Ascending aorta (tissue), 2 donors: ENCODE measurements around the gene PTCSC3. TPM values are rescaled to one million over a fixed set of nuclear protein-coding genes. Genes with fewer than 3 reads are reported as not detected.
A peak's percentile ranks its signal among the peaks of the same experiment; 100 is the strongest.

Experiments used
- DNase-seq, 2 donors: peaks; one replicate each; pipeline ENCODE4 v3.0.0-alpha.2; 2019; ENCODE audit warnings: low spot score in 2 of 2
- H3K27ac ChIP-seq, 2 donors: fragments of 200-600 bp; sonication (generic); one replicate each; pipeline ENCODE4 v1.5.1; 2016 to 2017; ENCODE audit warnings: mild to moderate bottlenecking in 1 of 2
- H3K27me3 ChIP-seq: fragments of 200-600 bp; sonication (generic); one replicate; pipeline ENCODE4 v1.5.1; 2017
- H3K36me3 ChIP-seq, 2 donors: fragments of 200-600 bp; sonication (generic); one replicate each; pipeline ENCODE4 v1.5.1; 2016
- H3K4me1 ChIP-seq, 2 donors: fragments of 200-600 bp; sonication (generic); one replicate each; pipeline ENCODE4 v1.5.1; 2016 to 2017; ENCODE audit warnings: mild to moderate bottlenecking in 1 of 2
- H3K4me3 ChIP-seq, 2 donors: fragments of 200-600 bp; sonication (generic); one replicate each; pipeline ENCODE4 v1.5.1; 2016 to 2017; ENCODE audit warnings: mild to moderate bottlenecking in 1 of 2
- H3K9me3 ChIP-seq, 2 donors: fragments of 200-600 bp; sonication (generic); one replicate each; pipeline ENCODE4 v1.5.1; 2016
- CTCF ChIP-seq, 3 experiments: fragments of 200-600 bp in 2 of 3; fragments of 450-650 bp in 1 of 3; sonication (generic) in 2 of 3; IDR thresholded peaks; one replicate each; pipeline ENCODE4 v1.5.1; 2016 to 2019; ENCODE audit warnings: antibody characterized with exemption in 3 of 3, mild to moderate bottlenecking in 1 of 3, moderate library complexity in 1 of 3
- intact Hi-C: fragments of 100-400 bp; cut with DNase I; formaldehyde crosslinking; loops from one replicate; pipeline ENCODE4 v1.15.1; 2023
- total RNA-seq: library from RNA; depleted of rRNA; stranded (reverse); fragments of >200 nt; gene quantifications from one replicate; pipeline ENCODE4 v1.1.0, GENCODE V29; 2016

The PTCSC3 gene
- total RNA-seq, 1 donor from 2014 or later: not detected

GRCh38 chr14:36212577-36212976 lies 36.1 kb upstream of the PTCSC3 start:
- DNase-seq: no peak
- no peak for TF ChIP-seq CTCF (IDR thresholded peaks at IDR 0.05)
- intact Hi-C loops: no loop called here
- Histone ChIP-seq H3K4me3 (no peak overlapping the region), H3K9me3 (no peaks in the 10 kb centered on the region), H3K4me1 (no peaks in the 10 kb centered on the region), H3K27me3 (no peaks in the 10 kb centered on the region), H3K27ac (no peak overlapping the region), H3K36me3 (no peaks in the 10 kb centered on the region)

GRCh38 chr14:36208690-36209278 lies 32.3 kb upstream of the PTCSC3 start:
- H3K9me3 ChIP-seq: no peaks in the 10 kb centered on the region
- intact Hi-C loops: no loop called here
- no peak for DNase-seq
- H3K27me3 ChIP-seq: no peaks in the 10 kb centered on the region
- no peak overlapping the region for H3K27ac ChIP-seq
- H3K4me3 ChIP-seq: no peak overlapping the region
- no peaks in the 10 kb centered on the region for H3K36me3 ChIP-seq
- no peaks in the 10 kb centered on the region for H3K4me1 ChIP-seq
- TF ChIP-seq CTCF (IDR thresholded peaks at IDR 0.05): no peak

GRCh38 chr14:36207500-36207899 lies 31.0 kb upstream of the PTCSC3 start:
- Histone ChIP-seq H3K4me1 (no peaks in the 10 kb centered on the region), H3K27ac (no peak overlapping the region)
- intact Hi-C loops: no loop called here

GRCh38 chr14:36204461-36205073 lies 28.0 kb upstream of the PTCSC3 start:
- no peaks in the 10 kb centered on the region for H3K36me3 ChIP-seq
- no peak for DNase-seq
- no peak overlapping the region for H3K27ac ChIP-seq
- no peak for TF ChIP-seq CTCF (IDR thresholded peaks at IDR 0.05)
- H3K4me1 ChIP-seq: no peaks in the 10 kb centered on the region
- H3K4me3 ChIP-seq: no peak overlapping the region
- intact Hi-C loops: no loop called here
- H3K27me3 ChIP-seq: no peaks in the 10 kb centered on the region
- no peaks in the 10 kb centered on the region for H3K9me3 ChIP-seq

More at GRCh38 chr14:36207500-36207899, 31.0 kb upstream of the PTCSC3 start:
- peak in 1 of 3 experiments; percentile 27 for TF ChIP-seq CTCF (IDR thresholded peaks at IDR 0.05)
- no peak for DNase-seq
- no peak overlapping the region for H3K4me3 ChIP-seq
- H3K27me3 ChIP-seq: no peaks in the 10 kb centered on the region
- H3K36me3 ChIP-seq: no peaks in the 10 kb centered on the region
- no peaks in the 10 kb centered on the region for H3K9me3 ChIP-seq

GRCh38 chr14:36198378-36198777 lies 21.9 kb upstream of the PTCSC3 start:
- no peak for DNase-seq
- TF ChIP-seq CTCF (IDR thresholded peaks at IDR 0.05): no peak
- intact Hi-C loops: no loop called here
- Histone ChIP-seq H3K4me1 (no peaks in the 10 kb centered on the region), H3K4me3 (no peak overlapping the region), H3K36me3 (no peaks in the 10 kb centered on the region), H3K9me3 (no peaks in the 10 kb centered on the region), H3K27me3 (no peaks in the 10 kb centered on the region), H3K27ac (no peak overlapping the region)
